Skeletal muscle tissue (tissue), 4 donors: Measurements from ENCODE around the gene CYP26B1. TPM values are rescaled to one million over a fixed set of nuclear protein-coding genes. Genes with fewer than 3 reads are reported as not detected.

Source experiments
- H3K27ac ChIP-seq: one replicate; pipeline ENCODE4 v1.7.0; 2013; ENCODE audit warnings: mild to moderate bottlenecking, low read depth, low read length, inconsistent platforms
- H3K27me3 ChIP-seq, 3 donors: one replicate each; pipeline ENCODE4 v1.7.0; 2013; ENCODE audit warnings: low read length in 3 of 3; ENCODE audit not compliant: control insufficient read depth in 3 of 3, insufficient read depth in 3 of 3
- H3K36me3 ChIP-seq, 3 donors: one replicate each; pipeline ENCODE4 v1.7.0; 2013; ENCODE audit warnings: low read length in 3 of 3; ENCODE audit not compliant: control insufficient read depth in 3 of 3, insufficient read depth in 3 of 3
- H3K4me1 ChIP-seq, 3 donors: one replicate each; pipeline ENCODE4 v1.7.0; 2013; ENCODE audit warnings: low read length in 3 of 3, mild to moderate bottlenecking in 3 of 3; ENCODE audit not compliant: control insufficient read depth in 3 of 3, insufficient read depth in 3 of 3
- H3K4me3 ChIP-seq, 3 donors: one replicate each; pipeline ENCODE4 v1.7.0; 2013; ENCODE audit warnings: low read length in 3 of 3
- H3K9ac ChIP-seq, 3 donors: one replicate each; pipeline ENCODE4 v1.7.0; 2013; ENCODE audit warnings: low read length in 3 of 3, mild to moderate bottlenecking in 3 of 3, moderate library complexity in 2 of 3, low read depth in 1 of 3
- H3K9me3 ChIP-seq, 3 donors: one replicate each; pipeline ENCODE4 v1.7.0; 2013; ENCODE audit warnings: low read length in 3 of 3; ENCODE audit not compliant: control insufficient read depth in 3 of 3
- total RNA-seq: library from RNA; depleted of rRNA; stranded (reverse); fragments of >200 nt; gene quantifications from one replicate; pipeline ENCODE4 v1.2.3, GENCODE V29; 2014
- donor health status: Osteomylitis.

The CYP26B1 gene
- total RNA-seq, 1 donor from 2014 or later: 6.8 TPM

DNA sequence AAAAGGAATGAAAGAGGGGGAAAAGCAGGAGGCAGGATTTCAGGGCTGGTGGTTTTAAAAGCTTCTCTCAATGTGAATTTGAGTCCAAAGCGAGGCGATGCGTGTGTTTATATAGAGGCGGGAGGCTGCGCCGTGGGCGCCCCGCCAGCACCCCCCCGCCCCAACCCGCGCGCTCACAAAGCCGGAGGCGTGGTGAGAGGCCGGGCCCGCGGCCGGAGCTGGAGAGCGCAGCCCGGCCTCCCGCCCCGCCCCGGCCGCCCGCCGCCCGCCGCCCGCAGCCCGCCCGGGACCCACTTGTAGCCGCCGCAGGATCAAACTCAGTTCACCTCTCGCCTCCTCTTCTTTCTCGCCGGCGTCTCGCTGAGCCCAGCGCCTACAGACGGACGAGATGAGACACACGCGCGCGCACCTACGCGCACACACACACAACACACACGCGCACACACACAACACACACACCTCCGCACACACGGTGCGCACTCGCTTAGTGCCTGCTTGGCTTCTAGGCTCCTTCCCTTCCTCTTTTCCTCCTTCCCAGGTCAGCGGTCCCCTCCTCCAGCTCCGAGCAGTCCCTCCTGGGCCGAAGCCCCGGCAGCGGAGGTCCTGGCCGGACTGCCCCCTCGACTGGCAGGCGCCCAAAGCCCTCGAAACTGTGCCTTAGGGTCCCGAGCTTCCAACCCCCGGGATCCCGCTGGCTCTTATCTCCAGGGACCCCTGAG lies 1.3 kb upstream of the CYP26B1 start:
- Histone ChIP-seq H3K27ac (no peak overlapping the region), H3K9me3 (no peaks in the 10 kb centered on the region), H3K4me1 (peaks cover 37 to 64% (median 50%) of the 10 kb centered on the region in 3 donors), H3K9ac (peak overlapping the region in 2 of 3 donors; percentile 1 to 45), H3K27me3 (peaks cover 19 to 60% (median 50%) of the 10 kb centered on the region in 3 donors), H3K36me3 (no peaks in the 10 kb centered on the region), H3K4me3 (peak overlapping the region; percentile 68 to 75 (median 74))

DNA sequence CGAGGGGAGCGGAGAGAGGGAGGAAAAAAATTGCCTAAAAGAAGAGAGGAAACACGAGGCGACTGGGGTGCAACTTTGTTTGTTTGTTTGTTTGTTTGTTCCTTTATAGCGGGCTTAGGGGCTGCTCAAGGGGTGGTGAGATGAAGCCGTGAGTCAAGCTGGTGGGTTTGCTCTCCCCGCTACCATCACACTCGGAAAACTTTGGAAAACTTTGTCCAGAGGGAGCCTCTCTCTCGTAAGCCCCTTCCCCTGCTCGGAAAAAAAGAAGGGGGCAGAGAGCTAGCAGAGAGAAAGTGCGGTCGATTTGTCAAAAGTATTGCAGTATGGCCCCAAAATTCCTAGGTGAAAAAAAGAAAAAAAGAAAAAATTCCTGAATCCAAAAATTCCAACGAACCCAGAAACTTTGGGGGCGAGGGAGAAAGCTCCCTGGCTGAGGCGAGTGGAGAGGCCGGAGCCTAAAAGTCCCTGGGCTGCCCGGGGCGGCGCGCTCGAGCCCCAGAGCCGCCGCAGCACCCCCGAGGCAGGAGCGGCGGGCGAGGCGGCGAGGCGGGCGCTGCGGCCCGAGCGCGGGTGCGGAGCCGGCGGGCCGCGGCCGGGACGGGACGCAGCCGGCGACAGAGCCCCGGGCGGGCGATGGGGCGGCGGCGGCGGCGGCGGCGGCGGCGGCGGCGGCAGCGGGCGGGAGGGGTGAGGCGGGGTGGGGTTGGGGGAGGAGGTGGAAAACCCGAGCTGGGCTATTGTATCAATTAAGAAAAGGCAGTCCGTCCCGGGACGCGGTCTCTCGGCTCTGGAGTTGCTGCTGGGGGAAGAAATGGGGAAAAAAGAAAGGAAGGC lies 558 bp upstream of the CYP26B1 start:
- H3K4me3 ChIP-seq: peak overlapping the region; percentile 66 to 75 (median 74)
- no peak overlapping the region for H3K27ac ChIP-seq
- H3K27me3 ChIP-seq: peaks cover 17 to 63% (median 50%) of the 10 kb centered on the region in 3 donors
- H3K36me3 ChIP-seq: no peaks in the 10 kb centered on the region
- H3K9ac ChIP-seq: peak overlapping the region in 2 of 3 donors; percentile 40 to 54
- H3K4me1 ChIP-seq: peaks cover 44 to 70% (median 58%) of the 10 kb centered on the region in 3 donors
- H3K9me3 ChIP-seq: no peaks in the 10 kb centered on the region

DNA sequence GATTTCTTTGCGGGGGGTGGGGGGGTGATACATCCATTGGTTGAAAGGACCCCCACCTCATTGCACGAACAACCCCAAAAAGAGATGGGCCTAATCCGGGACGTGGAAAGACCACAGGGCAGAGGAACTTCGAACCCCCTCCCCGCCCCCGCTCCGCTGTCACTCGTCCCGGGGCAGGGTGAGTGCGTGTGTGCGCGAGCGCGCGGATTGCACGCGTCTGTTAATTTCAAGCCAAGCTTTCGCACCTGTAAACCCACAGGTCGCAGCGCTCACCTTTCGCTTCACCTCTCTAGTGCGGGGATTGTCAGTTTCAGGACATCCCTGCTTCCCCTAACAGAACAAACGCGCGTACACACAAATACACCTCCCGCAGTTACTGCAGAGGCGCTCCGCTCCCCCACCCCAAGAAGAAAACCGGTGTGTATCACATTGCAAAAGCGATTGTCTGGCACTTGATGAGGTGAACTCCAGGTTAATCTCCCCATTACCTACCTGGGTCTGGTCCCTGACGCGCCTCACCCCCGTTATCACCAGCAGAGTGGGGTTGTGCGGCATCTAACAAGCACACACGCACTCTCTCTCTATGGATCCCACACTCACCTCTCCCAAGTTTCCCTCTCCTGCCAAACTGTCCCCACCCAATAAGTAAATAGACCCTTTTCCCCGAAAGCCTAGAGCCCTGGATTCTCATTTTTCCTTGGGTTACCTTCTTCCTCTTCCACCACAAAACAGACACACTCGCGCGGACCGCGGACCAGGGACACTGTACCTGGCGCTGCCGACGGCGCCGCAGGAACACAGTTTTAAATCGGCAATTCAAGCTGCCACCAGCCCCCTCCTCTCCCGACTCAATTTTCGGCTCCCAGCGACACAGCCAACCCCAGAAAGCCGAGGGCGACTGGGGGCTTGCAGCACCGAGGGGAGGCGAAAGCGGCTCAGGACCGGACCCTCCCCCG lies 1.0 kb downstream of the CYP26B1 start:
- Histone ChIP-seq H3K27me3 (peaks cover 17 to 63% (median 50%) of the 10 kb centered on the region in 3 donors), H3K9me3 (no peaks in the 10 kb centered on the region), H3K27ac (no peak overlapping the region), H3K36me3 (no peaks in the 10 kb centered on the region), H3K9ac (peak overlapping the region in 2 of 3 donors; percentile 45 to 77), H3K4me3 (peak overlapping the region; percentile 63 to 72 (median 69)), H3K4me1 (peaks cover 53 to 69% (median 62%) of the 10 kb centered on the region in 3 donors)

DNA sequence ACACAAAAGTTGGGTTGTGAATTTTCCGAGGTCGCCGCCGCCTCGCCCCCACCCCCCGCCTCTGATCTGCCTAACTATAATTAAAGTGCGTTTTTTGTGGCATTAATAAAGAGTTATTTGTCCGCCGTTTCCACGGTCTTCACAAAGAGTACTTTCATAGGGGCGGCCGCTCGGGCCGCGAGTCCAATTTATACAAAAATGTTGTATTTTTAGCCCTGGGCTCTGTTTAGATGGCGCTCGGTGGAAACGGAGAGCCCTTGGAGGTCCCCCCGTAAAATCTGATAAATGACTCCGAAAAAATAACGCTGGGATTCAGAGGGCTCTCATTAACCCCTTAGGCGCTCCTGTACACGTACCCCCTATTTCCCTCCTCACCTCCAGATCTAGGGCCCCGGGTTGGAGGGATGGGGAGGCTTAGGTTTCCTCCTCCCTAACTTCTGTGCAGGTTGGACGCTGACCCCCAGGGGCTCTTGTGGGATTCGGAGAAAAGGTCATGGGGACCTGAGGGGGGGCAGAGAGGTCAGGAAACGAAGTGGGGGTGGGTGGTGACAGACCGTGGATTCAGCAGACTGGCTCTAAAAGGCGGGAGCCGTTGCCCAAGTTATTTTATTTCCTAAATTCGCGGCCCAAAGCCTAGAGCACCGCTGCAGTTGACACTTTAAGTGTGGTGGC lies 1.9 kb downstream of the CYP26B1 start:
- peaks cover 14 to 57% (median 47%) of the 10 kb centered on the region in 3 donors for H3K27me3 ChIP-seq

DNA sequence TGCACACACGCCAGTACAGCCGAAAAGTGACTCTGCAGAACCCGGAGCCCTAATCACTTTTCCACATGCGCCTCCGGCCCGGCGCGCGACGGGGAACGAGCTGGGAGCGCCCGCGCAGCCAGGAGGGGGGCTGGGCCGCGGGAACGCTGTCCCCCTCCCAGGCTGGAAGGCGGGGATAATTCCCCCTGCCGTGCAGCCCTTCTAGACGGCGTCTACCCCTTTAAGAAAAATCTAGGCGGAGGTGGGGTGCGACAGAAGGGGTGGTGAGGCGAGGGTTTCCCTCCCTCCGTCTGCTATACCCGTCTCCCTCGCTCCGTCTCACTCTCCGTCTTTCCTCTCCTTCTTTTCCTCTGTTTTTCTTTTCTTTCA lies 2.4 kb downstream of the CYP26B1 start:
- peak overlapping the region; percentile 45 to 72 (median 69) for H3K9ac ChIP-seq
- H3K36me3 ChIP-seq: no peaks in the 10 kb centered on the region
- peak overlapping the region; percentile 73 for H3K27ac ChIP-seq
- peaks cover 10 to 52% (median 44%) of the 10 kb centered on the region in 3 donors for H3K27me3 ChIP-seq
- peaks cover 58 to 66% (median 60%) of the 10 kb centered on the region in 3 donors for H3K4me1 ChIP-seq
- no peaks in the 10 kb centered on the region for H3K9me3 ChIP-seq
- H3K4me3 ChIP-seq: peak overlapping the region; percentile 69 to 73 (median 72)

More for the DNA sequence above, 1.9 kb downstream of the CYP26B1 start:
- Histone ChIP-seq H3K27ac (peak overlapping the region; percentile 73), H3K9ac (peak overlapping the region in 2 of 3 donors; percentile 45 to 72), H3K4me1 (peaks cover 54 to 66% (median 62%) of the 10 kb centered on the region in 3 donors), H3K36me3 (no peaks in the 10 kb centered on the region), H3K9me3 (no peaks in the 10 kb centered on the region), H3K4me3 (peak overlapping the region; percentile 63 to 72 (median 69))

DNA sequence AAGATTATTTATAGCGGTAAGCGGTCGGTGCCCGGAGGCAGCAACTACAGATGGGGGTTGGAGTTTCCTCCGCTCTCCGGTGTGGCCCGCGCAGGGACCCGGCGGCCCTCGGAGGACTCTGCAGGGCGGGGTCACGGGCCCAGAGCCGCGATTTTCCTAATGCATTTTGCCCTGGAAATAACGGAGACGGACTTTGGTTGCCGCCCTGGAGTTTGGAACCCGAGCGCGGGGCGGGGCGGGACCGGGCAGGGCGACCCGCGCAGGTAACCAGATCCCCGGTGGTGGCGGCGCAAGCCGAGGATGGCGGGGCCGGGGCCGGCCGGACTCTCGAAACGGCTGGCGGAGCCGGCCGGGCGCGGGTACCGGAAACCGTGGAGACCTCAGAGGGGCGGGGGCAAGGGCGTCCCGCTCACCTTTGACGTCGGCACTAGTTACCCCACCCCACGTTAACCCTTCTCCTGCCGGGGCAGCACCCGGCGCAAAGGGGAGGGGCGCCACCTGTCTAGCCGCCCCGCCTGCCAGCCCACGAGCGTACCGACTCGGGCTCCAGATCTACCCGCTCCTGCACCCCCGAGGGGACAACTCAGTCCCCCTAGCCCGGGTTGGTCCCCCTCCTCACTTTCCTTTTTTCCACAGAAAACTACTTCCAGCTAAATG lies 2.9 kb downstream of the CYP26B1 start:
- Histone ChIP-seq H3K4me1 (peaks cover 57 to 65% (median 57%) of the 10 kb centered on the region in 3 donors), H3K27me3 (peaks cover 10 to 47% (median 39%) of the 10 kb centered on the region in 3 donors), H3K9me3 (no peaks in the 10 kb centered on the region), H3K9ac (peak overlapping the region; percentile 45 to 72 (median 69)), H3K4me3 (peak overlapping the region; percentile 69 to 73 (median 72)), H3K36me3 (no peaks in the 10 kb centered on the region), H3K27ac (peak overlapping the region; percentile 73)

DNA sequence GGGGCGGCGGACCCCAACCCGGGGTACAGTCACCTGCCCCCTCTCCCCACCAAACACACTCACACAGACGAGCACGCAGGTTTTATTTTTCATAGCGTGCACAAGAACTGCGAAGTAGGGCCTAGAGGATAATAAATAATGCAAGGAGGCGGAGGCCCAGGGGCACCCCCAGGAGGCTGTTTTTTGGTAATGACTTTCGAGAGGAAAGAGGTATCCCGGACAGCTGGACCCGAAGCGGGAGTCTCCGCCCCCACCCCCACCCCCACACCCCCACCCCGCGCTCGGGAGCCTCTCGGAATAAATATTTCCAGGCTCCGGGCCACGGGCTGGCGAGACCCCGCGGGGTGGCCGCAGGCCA lies 3.4 kb downstream of the CYP26B1 start:
- Histone ChIP-seq H3K27ac (no peak overlapping the region), H3K36me3 (no peaks in the 10 kb centered on the region), H3K4me1 (peaks cover 56 to 65% (median 57%) of the 10 kb centered on the region in 3 donors), H3K9ac (peak overlapping the region in 2 of 3 donors; percentile 69 to 83), H3K27me3 (peaks cover 10 to 42% (median 34%) of the 10 kb centered on the region in 3 donors), H3K9me3 (no peaks in the 10 kb centered on the region), H3K4me3 (peak overlapping the region; percentile 63 to 73 (median 69))

DNA sequence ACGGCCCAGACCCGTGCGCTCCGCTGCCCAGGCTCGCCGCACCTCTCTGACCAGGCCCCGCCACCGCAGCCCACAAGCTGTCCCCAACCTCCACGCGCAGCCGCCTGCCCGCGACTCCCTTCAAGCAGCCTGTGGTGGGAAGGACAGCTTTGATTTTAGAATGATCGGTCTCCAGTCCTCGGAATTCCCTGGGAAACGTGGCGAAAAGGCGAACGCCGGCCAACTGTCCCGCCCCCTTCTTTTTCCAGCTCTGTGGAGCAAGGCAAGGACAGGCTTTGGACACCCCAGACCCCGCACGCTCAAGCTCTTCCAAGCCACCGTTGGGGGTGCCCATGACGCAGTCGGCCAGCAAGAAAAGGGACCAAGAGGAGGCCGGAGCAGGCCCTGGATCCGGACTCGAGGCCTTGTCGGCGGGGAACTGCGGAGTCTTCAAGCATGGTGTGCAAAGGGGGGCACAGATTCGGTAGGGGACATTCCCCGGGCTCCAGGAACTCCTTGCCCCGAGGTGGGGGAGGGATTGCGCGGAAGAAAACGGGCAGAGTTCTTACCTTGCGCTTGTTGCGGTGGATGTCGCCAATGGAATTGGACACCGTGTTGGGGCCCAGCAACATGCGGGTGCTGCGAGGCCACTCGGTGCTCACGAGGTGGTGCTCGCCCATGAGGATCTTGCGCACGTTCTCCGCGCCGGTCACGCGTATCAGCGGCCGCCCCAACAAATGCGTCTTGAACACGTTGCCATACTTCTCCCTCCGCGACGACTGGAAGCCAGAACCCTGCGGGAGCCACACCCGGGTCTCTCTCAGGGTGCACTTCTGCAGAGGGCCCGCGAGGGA lies 4.0 kb downstream of the CYP26B1 start:
- Histone ChIP-seq H3K27me3 (peaks cover 10 to 39% (median 31%) of the 10 kb centered on the region in 3 donors), H3K36me3 (no peaks in the 10 kb centered on the region), H3K9ac (peak overlapping the region in 2 of 3 donors; percentile 64 to 83), H3K27ac (peak overlapping the region; percentile 69), H3K4me1 (peaks cover 59 to 67% (median 60%) of the 10 kb centered on the region in 3 donors), H3K4me3 (peak overlapping the region; percentile 36 to 63 (median 49)), H3K9me3 (no peaks in the 10 kb centered on the region)
